Measurements from ENCODE around the gene FDX1.

DNA sequence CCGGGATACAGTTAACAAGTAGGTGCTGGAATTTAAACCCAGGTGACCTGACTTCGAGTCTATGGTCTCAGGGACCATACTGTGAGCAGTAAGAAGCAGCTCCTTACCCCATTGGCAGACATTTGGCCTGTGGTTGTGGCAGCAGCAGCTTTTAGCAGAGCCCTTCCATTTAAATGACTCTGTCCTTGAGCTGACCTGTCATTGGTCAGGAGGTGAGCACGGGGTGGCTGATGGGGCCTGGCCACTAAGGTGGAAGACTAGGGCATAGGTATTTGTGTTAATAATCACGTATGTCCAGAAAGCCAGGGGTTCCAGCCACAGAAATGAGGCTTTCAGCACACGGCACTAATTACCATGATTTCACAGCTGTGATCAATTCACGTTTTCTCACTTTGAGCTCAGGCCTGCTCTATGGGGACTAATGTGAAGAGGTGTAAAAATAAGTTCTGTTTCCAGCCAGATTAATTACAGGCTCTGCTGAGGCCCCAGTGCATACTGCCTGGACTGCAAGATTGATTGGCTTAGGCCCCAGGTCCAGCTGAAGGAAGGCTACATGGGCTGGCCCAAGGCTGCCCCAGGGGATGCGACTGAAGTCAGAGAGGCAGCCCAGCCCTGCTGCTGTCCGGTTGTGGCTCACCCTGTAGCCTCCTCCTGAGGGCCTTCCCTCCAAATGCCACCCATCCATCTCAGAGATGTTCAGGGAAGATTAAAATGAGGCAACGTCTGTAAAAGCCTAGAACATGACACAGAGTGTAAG lies 76.0 kb downstream of the FDX1 start:
- TF ChIP-seq, protein P1, sequence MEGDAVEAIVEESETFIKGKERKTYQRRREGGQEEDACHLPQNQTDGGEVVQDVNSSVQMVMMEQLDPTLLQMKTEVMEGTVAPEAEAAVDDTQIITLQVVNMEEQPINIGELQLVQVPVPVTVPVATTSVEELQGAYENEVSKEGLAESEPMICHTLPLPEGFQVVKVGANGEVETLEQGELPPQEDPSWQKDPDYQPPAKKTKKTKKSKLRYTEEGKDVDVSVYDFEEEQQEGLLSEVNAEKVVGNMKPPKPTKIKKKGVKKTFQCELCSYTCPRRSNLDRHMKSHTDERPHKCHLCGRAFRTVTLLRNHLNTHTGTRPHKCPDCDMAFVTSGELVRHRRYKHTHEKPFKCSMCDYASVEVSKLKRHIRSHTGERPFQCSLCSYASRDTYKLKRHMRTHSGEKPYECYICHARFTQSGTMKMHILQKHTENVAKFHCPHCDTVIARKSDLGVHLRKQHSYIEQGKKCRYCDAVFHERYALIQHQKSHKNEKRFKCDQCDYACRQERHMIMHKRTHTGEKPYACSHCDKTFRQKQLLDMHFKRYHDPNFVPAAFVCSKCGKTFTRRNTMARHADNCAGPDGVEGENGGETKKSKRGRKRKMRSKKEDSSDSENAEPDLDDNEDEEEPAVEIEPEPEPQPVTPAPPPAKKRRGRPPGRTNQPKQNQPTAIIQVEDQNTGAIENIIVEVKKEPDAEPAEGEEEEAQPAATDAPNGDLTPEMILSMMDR (IDR thresholded peaks at IDR 0.05 in 2 of 3, conservative IDR thresholded peaks at IDR 0.05 in 1 of 3; ENCODE audit: borderline replicate concordance in 1 of 3, insufficient read depth in 1 of 3, low read depth in 2 of 3, low read length in 2 of 3), result no peak
- TF ChIP-seq JUND (IDR thresholded peaks at IDR 0.05) (no peak), TCF7L2 (IDR thresholded peaks at IDR 0.05; ENCODE audit: borderline replicate concordance, extremely low read depth, insufficient read depth, insufficient read length) (no peak), EZH2 (IDR thresholded peaks at IDR 0.05) (no peak), CBX3 (IDR thresholded peaks at IDR 0.05; ENCODE audit: low read depth) (no peak), CEBPB (IDR thresholded peaks at IDR 0.05; ENCODE audit: low read depth) (no peak), POLR2AphosphoS5 (IDR thresholded peaks at IDR 0.05; ENCODE audit: low read depth, low read length) (no peak), ZNF274 (IDR thresholded peaks at IDR 0.05; ENCODE audit: low read depth, low read length) (no peak), POLR2A (IDR thresholded peaks at IDR 0.05; ENCODE audit: borderline replicate concordance, extremely low read depth, insufficient read depth, insufficient read length) (no peak), YY1 (IDR thresholded peaks at IDR 0.05; ENCODE audit: extremely low read depth, insufficient replicate concordance, low read depth, low read length) (no peak), FOSL1 (IDR thresholded peaks at IDR 0.05; ENCODE audit: low read depth) (no peak)
- TF ChIP-seq, protein P2, sequence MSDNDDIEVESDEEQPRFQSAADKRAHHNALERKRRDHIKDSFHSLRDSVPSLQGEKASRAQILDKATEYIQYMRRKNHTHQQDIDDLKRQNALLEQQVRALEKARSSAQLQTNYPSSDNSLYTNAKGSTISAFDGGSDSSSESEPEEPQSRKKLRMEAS (IDR thresholded peaks at IDR 0.05), result no peak

Measured in HCT116 (cell line).